Gastroesophageal sphincter (tissue), 3 donors: ENCODE measurements around the gene CATSPERE.

Experiments
- CTCF ChIP-seq, 4 experiments: fragments of 200-600 bp in 2 of 4; fragments of 450-650 bp in 2 of 4; sonication (generic) in 1 of 4; IDR thresholded peaks; one replicate each; pipeline ENCODE4 v1.5.1; 2017 to 2019; ENCODE audit warnings: antibody characterized with exemption in 4 of 4, mild to moderate bottlenecking in 2 of 4, moderate library complexity in 2 of 4
- POLR2A ChIP-seq, 2 donors: fragments of 450-650 bp; IDR thresholded peaks; one replicate each; pipeline ENCODE4 v1.6.1; 2017; ENCODE audit warnings: antibody characterized with exemption in 2 of 2, mild to moderate bottlenecking in 2 of 2, moderate library complexity in 1 of 2
- POLR2AphosphoS5 ChIP-seq: sonication (generic); formaldehyde crosslinking; IDR thresholded peaks from one replicate; pipeline ENCODE4 v1.6.1; 2017; ENCODE audit warnings: antibody characterized with exemption

GRCh38 chr1:244497805-244498204 is 36.7 kb downstream of the CATSPERE start:
- TF ChIP-seq CTCF (IDR thresholded peaks at IDR 0.05) (no peak), POLR2AphosphoS5 (no peak), POLR2A (IDR thresholded peaks at IDR 0.05) (no peak)
